ENCODE data around the gene ARID1B. TPM values are rescaled to one million over a fixed set of nuclear protein-coding genes. Genes with fewer than 3 reads are reported as not detected.

ARID1B gene
- total and polyA plus RNA-seq, 9 of the 15 experiments (the other 6 are each of a cell fraction or from before 2014, with no cell fraction given), result 12.5 to 50.5 (median 25.8) TPM

DNA sequence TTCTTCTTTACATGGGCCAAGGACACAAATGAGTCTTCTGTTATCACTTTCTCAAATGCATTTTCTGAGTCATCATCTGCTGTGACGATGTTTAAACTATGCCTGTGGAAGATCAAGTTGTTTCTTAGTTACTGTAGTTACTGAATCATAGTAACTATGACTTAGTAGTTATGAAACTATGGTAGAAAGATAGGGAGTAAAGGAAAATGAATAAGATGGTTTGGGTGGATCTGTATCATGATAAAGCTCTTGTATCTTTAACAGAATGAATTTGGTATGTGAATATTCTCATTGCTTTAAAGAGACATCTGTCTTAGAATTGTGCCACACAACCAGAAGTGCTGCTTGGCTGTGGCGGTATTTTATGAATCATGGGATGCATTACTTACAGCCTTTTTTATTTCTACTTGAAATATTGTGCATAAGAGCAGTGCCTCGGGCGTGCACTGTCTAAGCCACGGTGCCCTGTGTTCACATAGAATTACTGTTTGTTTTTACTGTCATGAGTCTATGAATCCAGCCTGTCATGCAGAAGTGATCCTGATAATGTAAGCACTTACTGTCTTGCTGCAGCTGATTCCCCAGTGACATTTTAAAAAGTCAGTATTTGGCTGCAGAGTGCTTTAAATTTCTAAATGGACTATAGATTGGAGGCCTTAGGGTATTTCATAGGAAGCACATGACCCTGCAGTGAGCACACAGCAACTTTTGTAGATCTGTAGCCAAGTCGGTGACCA, 330.9 kb downstream of the ARID1B start (continued):
- TF ChIP-seq CEBPG (CRISPR knock-in tag; IDR thresholded peaks at IDR 0.05) (no peak), CEBPG (tag; conservative IDR thresholded peaks at IDR 0.05 in 1 of 2, IDR thresholded peaks at IDR 0.05 in 1 of 2) (0 out of 4 replicates have a peak, but pooled peaks of 1 of the 2 experiments have one; percentile 45), MAFK (IDR thresholded peaks at IDR 0.05; ENCODE audit: low read length) (peak; percentile 63), RFX1 (IDR thresholded peaks at IDR 0.05) (peak; percentile 88), CREM (IDR thresholded peaks at IDR 0.05; ENCODE audit: low read depth) (peak; percentile 83), CBFA2T2 (conservative IDR thresholded peaks at IDR 0.05) (peak; percentile 12; the same call in 1 of the 2 replicates), FOXK2 (conservative IDR thresholded peaks at IDR 0.05 in 1 of 2, IDR thresholded peaks at IDR 0.05 in 1 of 2; ENCODE audit: low read depth in 2 of 2) (peak in 1 of 2 experiments; percentile 41; a peak in 1 of 4 replicates), MECOM (CRISPR knock-in tag; IDR thresholded peaks at IDR 0.05) (0 out of 2 replicates have a peak, but pooled peaks have one; percentile 12), CREBBP (IDR thresholded peaks at IDR 0.05; ENCODE audit: low read depth, low read length) (no peak), NCOA6 (IDR thresholded peaks at IDR 0.05) (no peak), C11orf30 (IDR thresholded peaks at IDR 0.05; ENCODE audit: low read depth) (peak; percentile 79)
- TF ChIP-seq, protein P1, sequence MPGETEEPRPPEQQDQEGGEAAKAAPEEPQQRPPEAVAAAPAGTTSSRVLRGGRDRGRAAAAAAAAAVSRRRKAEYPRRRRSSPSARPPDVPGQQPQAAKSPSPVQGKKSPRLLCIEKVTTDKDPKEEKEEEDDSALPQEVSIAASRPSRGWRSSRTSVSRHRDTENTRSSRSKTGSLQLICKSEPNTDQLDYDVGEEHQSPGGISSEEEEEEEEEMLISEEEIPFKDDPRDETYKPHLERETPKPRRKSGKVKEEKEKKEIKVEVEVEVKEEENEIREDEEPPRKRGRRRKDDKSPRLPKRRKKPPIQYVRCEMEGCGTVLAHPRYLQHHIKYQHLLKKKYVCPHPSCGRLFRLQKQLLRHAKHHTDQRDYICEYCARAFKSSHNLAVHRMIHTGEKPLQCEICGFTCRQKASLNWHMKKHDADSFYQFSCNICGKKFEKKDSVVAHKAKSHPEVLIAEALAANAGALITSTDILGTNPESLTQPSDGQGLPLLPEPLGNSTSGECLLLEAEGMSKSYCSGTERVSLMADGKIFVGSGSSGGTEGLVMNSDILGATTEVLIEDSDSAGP (CRISPR knock-in tag; IDR thresholded peaks at IDR 0.05), result no peak
- TF ChIP-seq, protein P2, sequence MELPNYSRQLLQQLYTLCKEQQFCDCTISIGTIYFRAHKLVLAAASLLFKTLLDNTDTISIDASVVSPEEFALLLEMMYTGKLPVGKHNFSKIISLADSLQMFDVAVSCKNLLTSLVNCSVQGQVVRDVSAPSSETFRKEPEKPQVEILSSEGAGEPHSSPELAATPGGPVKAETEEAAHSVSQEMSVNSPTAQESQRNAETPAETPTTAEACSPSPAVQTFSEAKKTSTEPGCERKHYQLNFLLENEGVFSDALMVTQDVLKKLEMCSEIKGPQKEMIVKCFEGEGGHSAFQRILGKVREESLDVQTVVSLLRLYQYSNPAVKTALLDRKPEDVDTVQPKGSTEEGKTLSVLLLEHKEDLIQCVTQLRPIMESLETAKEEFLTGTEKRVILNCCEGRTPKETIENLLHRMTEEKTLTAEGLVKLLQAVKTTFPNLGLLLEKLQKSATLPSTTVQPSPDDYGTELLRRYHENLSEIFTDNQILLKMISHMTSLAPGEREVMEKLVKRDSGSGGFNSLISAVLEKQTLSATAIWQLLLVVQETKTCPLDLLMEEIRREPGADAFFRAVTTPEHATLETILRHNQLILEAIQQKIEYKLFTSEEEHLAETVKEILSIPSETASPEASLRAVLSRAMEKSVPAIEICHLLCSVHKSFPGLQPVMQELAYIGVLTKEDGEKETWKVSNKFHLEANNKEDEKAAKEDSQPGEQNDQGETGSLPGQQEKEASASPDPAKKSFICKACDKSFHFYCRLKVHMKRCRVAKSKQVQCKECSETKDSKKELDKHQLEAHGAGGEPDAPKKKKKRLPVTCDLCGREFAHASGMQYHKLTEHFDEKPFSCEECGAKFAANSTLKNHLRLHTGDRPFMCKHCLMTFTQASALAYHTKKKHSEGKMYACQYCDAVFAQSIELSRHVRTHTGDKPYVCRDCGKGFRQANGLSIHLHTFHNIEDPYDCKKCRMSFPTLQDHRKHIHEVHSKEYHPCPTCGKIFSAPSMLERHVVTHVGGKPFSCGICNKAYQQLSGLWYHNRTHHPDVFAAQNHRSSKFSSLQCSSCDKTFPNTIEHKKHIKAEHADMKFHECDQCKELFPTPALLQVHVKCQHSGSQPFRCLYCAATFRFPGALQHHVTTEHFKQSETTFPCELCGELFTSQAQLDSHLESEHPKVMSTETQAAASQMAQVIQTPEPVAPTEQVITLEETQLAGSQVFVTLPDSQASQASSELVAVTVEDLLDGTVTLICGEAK (IDR thresholded peaks at IDR 0.05), result 0 out of 2 replicates have a peak, but pooled peaks have one; percentile 10
- TF ChIP-seq, protein P2 (CRISPR knock-in tag; IDR thresholded peaks at IDR 0.05), result no peak
